ENCODE measurements around the gene SYT12. TPM values are rescaled to one million over a fixed set of nuclear protein-coding genes. Genes with fewer than 3 reads are reported as not detected.

Gene SYT12
- total and polyA plus RNA-seq, 8 donors: 0.06 to 0.61 (median 0.11) TPM; not detected in 1

GRCh38 chr11:66981976-66982578, 40.9 kb upstream of the SYT12 start:
- no peak for TF ChIP-seq CTCF (IDR thresholded peaks at IDR 0.05)
- peak overlapping the region in 1 of 2 donors; percentile 4 for H3K27ac ChIP-seq
- H3K27me3 ChIP-seq: no peaks in the 10 kb centered on the region
- DNase-seq: peak; percentile 45 to 86 (median 78)
- H3K36me3 ChIP-seq: no peaks in the 10 kb centered on the region
- intact Hi-C loops (cut with DNase I): no loop called here
- ATAC-seq: peak; percentile 74
- peaks cover 5 to 13% of the 10 kb centered on the region in 2 donors for H3K4me1 ChIP-seq
- H3K9me3 ChIP-seq: peaks cover 0 to 14% of the 10 kb centered on the region in 2 donors
- H3K4me3 ChIP-seq: no peak overlapping the region

GRCh38 chr11:66983275-66983924, 39.5 kb upstream of the SYT12 start:
- TF ChIP-seq CTCF (IDR thresholded peaks at IDR 0.05): no peak
- Histone ChIP-seq H3K27ac (no peak overlapping the region), H3K9me3 (peaks cover 0 to 14% of the 10 kb centered on the region in 2 donors), H3K4me3 (no peak overlapping the region), H3K27me3 (no peaks in the 10 kb centered on the region), H3K4me1 (peaks cover 5 to 13% of the 10 kb centered on the region in 2 donors), H3K36me3 (no peaks in the 10 kb centered on the region)
- DNase-seq (no peak), ATAC-seq (no peak)
- intact Hi-C loops (cut with DNase I): no loop called here

- H3K4me3 ChIP-seq: no peak overlapping the region
- H3K36me3 ChIP-seq: no peaks in the 10 kb centered on the region
- H3K9me3 ChIP-seq: no peaks in the 10 kb centered on the region
- peaks cover 5 to 13% of the 10 kb centered on the region in 2 donors for H3K4me1 ChIP-seq
- H3K27me3 ChIP-seq: no peaks in the 10 kb centered on the region
- intact Hi-C loops (cut with DNase I): no loop called here
- no peak for DNase-seq
- ATAC-seq: peak; percentile 26
- TF ChIP-seq CTCF (IDR thresholded peaks at IDR 0.05): no peak
- H3K27ac ChIP-seq: no peak overlapping the region
These were observed 37.3 kb upstream of the SYT12 start for GRCh38 chr11:66985508-66986177.

- no peak for ATAC-seq
- TF ChIP-seq CTCF (IDR thresholded peaks at IDR 0.05): no peak
- no peak for DNase-seq
- no peak overlapping the region for H3K4me3 ChIP-seq
- no peaks in the 10 kb centered on the region for H3K9me3 ChIP-seq
- H3K27ac ChIP-seq: no peak overlapping the region
- no peaks in the 10 kb centered on the region for H3K36me3 ChIP-seq
- no peaks in the 10 kb centered on the region for H3K27me3 ChIP-seq
- peaks cover 5 to 13% of the 10 kb centered on the region in 2 donors for H3K4me1 ChIP-seq
- intact Hi-C loops (cut with DNase I): no loop called here
These were observed 36.8 kb upstream of the SYT12 start for GRCh38 chr11:66986178-66986545.

GRCh38 chr11:66987158-66987620, 35.7 kb upstream of the SYT12 start:
- no peak overlapping the region for H3K27ac ChIP-seq
- H3K4me1 ChIP-seq: peaks cover 0 to 4% of the 10 kb centered on the region in 2 donors
- DNase-seq (no peak), ATAC-seq (no peak)
- H3K9me3 ChIP-seq: no peaks in the 10 kb centered on the region
- H3K27me3 ChIP-seq: no peaks in the 10 kb centered on the region
- TF ChIP-seq CTCF (IDR thresholded peaks at IDR 0.05): no peak
- no peaks in the 10 kb centered on the region for H3K36me3 ChIP-seq
- no peak overlapping the region for H3K4me3 ChIP-seq
- intact Hi-C loops (cut with DNase I): no loop called here

All from left lung (tissue), 10 donors.